Smooth muscle cell (in vitro differentiated cells): ENCODE measurements around the gene PACSIN3. TPM values are rescaled to one million over a fixed set of nuclear protein-coding genes. Genes with fewer than 3 reads are reported as not detected.
A peak's percentile ranks its signal among the peaks of the same experiment; 100 is the strongest.

Experiments used
- DNase-seq: peaks from one replicate; lab custom pipeline; 2025; ENCODE audit not compliant: unreplicated experiment; lab: John Stamatoyannopoulos, UW
- H2AFZ ChIP-seq: fragments of 200-600 bp; sonication (generic); 2 replicates; pipeline ENCODE4 v1.6.0; 2016; ENCODE audit warnings: antibody characterized with exemption, low read depth, mild to moderate bottlenecking
- H3F3A ChIP-seq: fragments of 200-600 bp; sonication (generic); 2 replicates; pipeline ENCODE4 v1.6.0; 2017; ENCODE audit warnings: antibody characterized with exemption, low read depth
- H3K27ac ChIP-seq: fragments of 200-600 bp; sonication (generic); 2 replicates; pipeline ENCODE4 v1.5.1; 2016; ENCODE audit warnings: low read depth, mild to moderate bottlenecking
- H3K27me3 ChIP-seq: fragments of 200-600 bp; sonication (generic); 2 replicates; pipeline ENCODE4 v1.6.1; 2016; ENCODE audit warnings: low read depth, mild to moderate bottlenecking
- H3K36me3 ChIP-seq: fragments of 200-600 bp; sonication (generic); 2 replicates; pipeline ENCODE4 v1.5.1; 2016; ENCODE audit warnings: low read depth
- H3K4me1 ChIP-seq: fragments of 200-600 bp; sonication (generic); 2 replicates; pipeline ENCODE4 v1.5.1; 2016; ENCODE audit warnings: low read depth
- H3K4me2 ChIP-seq: fragments of 200-600 bp; sonication (generic); 2 replicates; pipeline ENCODE4 v1.6.0; 2016; ENCODE audit warnings: mild to moderate bottlenecking
- H3K4me3 ChIP-seq: fragments of 200-600 bp; sonication (generic); 2 replicates; pipeline ENCODE4 v1.5.1; 2016; ENCODE audit warnings: mild to moderate bottlenecking
- H3K79me2 ChIP-seq: fragments of 200-600 bp; sonication (generic); 2 replicates; pipeline ENCODE4 v1.6.0; 2016; ENCODE audit warnings: low read depth, mild to moderate bottlenecking
- H3K9ac ChIP-seq: fragments of 200-600 bp; sonication (generic); 2 replicates; pipeline ENCODE4 v1.6.0; 2016; ENCODE audit warnings: low read depth
- H3K9me3 ChIP-seq: fragments of 200-600 bp; sonication (generic); replicated peaks from 2 replicates; pipeline ENCODE4 v1.5.1; 2016; ENCODE audit warnings: low read depth
- H4K20me1 ChIP-seq: fragments of 200-600 bp; sonication (generic); 2 replicates; pipeline ENCODE4 v1.6.0; 2016; ENCODE audit warnings: low read depth
- WGBS: methylation state at CpG from one replicate; pipeline ENCODE4 v1.1.7; 2016; ENCODE audit warnings: low lambda C conversion rate; 5-methylcytosine and 5-hydroxymethylcytosine counted together
- polyA plus RNA-seq: library from polyadenylated mRNA; unstranded; fragments of >200 nt; fragmentation: Nextera tagmentation; extraction: Ambion mirVana; gene quantifications from 2 replicates; pipeline ENCODE4 v1.2.1, GENCODE V29; 2016
- total RNA-seq: library from RNA; depleted of rRNA; stranded (reverse); fragments of >200 nt; gene quantifications from 2 replicates; pipeline ENCODE4 v1.2.3, GENCODE V29; 2014
- TF ChIP-seq, protein P1 (sequence below): fragments of 200-600 bp; sonication (generic); IDR thresholded peaks from 2 replicates; pipeline ENCODE4 v1.5.1; 2017; ENCODE audit warnings: borderline replicate concordance, mild to moderate bottlenecking, antibody characterized with exemption; ENCODE audit not compliant: insufficient read depth, poor library complexity, severe bottlenecking

The PACSIN3 gene
- total and polyA plus RNA-seq, 2 experiments from 2014 or later: 27.3 to 55.7 TPM

- H4K20me1 ChIP-seq: peaks cover 15% of the 10 kb centered on the region
- 54% methylated on average over 11 of the region's 11 CpGs for WGBS
- no peaks in the 10 kb centered on the region for H3K9me3 ChIP-seq
- H3K79me2 ChIP-seq: no peaks in the 10 kb centered on the region
- no peak overlapping the region for H3K27ac ChIP-seq
- no peaks in the 10 kb centered on the region for H3K27me3 ChIP-seq
- H2AFZ ChIP-seq: no peak overlapping the region
- H3K4me3 ChIP-seq: no peak overlapping the region
- DNase-seq: peak; percentile 54
- H3F3A ChIP-seq: no peaks in the 10 kb centered on the region
- H3K4me2 ChIP-seq: no peak overlapping the region
- no peak overlapping the region for H3K9ac ChIP-seq
- no peaks in the 10 kb centered on the region for H3K36me3 ChIP-seq
- TF ChIP-seq, protein P1, sequence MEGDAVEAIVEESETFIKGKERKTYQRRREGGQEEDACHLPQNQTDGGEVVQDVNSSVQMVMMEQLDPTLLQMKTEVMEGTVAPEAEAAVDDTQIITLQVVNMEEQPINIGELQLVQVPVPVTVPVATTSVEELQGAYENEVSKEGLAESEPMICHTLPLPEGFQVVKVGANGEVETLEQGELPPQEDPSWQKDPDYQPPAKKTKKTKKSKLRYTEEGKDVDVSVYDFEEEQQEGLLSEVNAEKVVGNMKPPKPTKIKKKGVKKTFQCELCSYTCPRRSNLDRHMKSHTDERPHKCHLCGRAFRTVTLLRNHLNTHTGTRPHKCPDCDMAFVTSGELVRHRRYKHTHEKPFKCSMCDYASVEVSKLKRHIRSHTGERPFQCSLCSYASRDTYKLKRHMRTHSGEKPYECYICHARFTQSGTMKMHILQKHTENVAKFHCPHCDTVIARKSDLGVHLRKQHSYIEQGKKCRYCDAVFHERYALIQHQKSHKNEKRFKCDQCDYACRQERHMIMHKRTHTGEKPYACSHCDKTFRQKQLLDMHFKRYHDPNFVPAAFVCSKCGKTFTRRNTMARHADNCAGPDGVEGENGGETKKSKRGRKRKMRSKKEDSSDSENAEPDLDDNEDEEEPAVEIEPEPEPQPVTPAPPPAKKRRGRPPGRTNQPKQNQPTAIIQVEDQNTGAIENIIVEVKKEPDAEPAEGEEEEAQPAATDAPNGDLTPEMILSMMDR: peak; percentile 95
- no peaks in the 10 kb centered on the region for H3K4me1 ChIP-seq
Measured at GRCh38 chr11:47152953-47153950, 33.0 kb downstream of the PACSIN3 start.

DNA sequence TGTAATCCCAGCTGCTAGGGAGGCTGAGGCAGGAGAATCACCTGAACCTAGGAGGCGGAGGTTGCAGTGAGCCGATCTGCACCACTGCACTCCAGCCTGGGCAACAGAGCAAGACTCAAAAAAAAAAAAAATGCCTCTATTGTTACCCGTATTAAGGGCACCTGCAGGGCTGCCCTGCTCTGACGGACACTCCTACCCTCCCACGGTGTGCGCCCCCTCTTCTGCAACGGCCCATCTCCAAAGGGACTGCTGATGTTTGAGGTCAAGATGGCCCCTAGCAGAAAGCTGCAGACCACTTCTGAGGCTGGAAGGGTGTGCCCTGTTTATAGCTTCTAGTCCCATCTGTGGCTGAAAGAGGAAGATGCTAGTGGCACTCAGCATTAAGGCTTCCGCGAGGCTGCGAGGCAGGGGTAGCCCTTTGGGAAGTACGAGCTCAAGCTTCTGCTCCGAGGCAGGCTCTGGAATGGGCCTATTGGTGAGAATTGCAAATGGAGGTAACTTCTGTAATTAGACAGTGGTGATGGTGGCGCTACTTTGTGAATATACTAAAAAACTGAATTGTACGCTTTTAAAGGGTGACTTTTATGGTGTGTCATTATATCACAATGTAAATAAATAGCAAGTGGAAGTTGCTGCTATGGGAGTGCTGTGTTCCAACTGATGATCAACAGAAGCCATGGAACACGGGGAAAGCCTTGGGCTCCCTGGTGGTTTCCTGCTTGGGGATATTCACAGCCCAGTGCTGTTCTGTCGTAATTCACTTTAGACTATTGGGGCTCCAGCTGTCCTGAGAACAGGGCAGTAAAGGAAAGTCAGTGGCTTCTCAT is 33.9 kb downstream of the PACSIN3 start:
- Histone ChIP-seq H3K36me3 (no peaks in the 10 kb centered on the region), H3K27me3 (no peaks in the 10 kb centered on the region), H3K79me2 (no peaks in the 10 kb centered on the region), H3F3A (no peaks in the 10 kb centered on the region), H3K4me1 (no peaks in the 10 kb centered on the region), H3K27ac (no peak overlapping the region), H4K20me1 (peaks cover 15% of the 10 kb centered on the region), H3K4me3 (no peak overlapping the region), H3K9me3 (no peaks in the 10 kb centered on the region), H3K4me2 (no peak overlapping the region), H3K9ac (no peak overlapping the region), H2AFZ (no peak overlapping the region)
- TF ChIP-seq, protein P1: no peak
- no peak for DNase-seq
- WGBS: 85% methylated on average over 16 of the region's 16 CpGs

DNA sequence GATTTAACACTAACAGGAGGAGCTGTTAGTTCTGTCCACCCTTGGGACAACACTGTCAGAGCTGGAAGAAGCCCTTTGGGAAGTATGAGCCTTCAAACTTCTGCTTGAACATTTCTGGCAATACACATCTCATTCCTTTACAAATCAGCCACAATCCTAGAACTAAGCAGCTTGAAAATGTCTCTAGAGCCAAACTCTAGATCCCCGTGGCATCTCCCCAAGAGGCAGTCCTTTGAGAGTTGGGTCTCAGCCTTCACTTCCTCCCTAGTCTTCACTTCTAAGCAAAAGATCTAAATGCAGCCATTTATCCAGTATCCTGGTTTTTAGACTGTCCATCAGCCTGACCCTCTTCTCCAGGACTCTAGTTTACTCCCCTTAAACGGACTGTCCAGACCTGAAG is 36.5 kb downstream of the PACSIN3 start:
- Histone ChIP-seq H3F3A (no peaks in the 10 kb centered on the region), H3K4me3 (no peak overlapping the region), H3K9me3 (no peaks in the 10 kb centered on the region), H4K20me1 (peaks cover 15% of the 10 kb centered on the region), H3K27ac (no peak overlapping the region), H3K4me1 (no peaks in the 10 kb centered on the region), H3K4me2 (no peak overlapping the region), H3K79me2 (no peaks in the 10 kb centered on the region), H2AFZ (no peak overlapping the region), H3K27me3 (no peaks in the 10 kb centered on the region), H3K36me3 (no peaks in the 10 kb centered on the region), H3K9ac (no peak overlapping the region)
- TF ChIP-seq, protein P1: no peak
- DNase-seq: no peak
- WGBS: 87% methylated on average over 2 of the region's 2 CpGs
